WTC11 (cell line): ENCODE data around the gene IFRD2. TPM values are rescaled to one million over a fixed set of nuclear protein-coding genes. Genes with fewer than 3 reads are reported as not detected.

Experiments used
- ATAC-seq: fragments of 200-7000 bp; cut with Tn5 transposase; 2 replicates; pipeline ENCODE4 v1.10.0; 2021; ENCODE audit warnings: mild to moderate bottlenecking, moderate library complexity
- CTCF ChIA-PET: fragments of 300-600 bp; sonication (Branson Sonifier 250); formaldehyde crosslinking; loops from one replicate; lab custom pipeline; 2021; ENCODE audit warnings: antibody characterized with exemption; lab: Charles Lee
- POLR2A ChIA-PET: fragments of 350-600 bp; sonication (Branson Sonifier 250); formaldehyde crosslinking; loops from one replicate; lab custom pipeline; 2021; ENCODE audit warnings: antibody characterized with exemption; lab: Charles Lee
- DNase-seq: peaks from one replicate; pipeline ENCODE4 v3.0.0; 2021; ENCODE audit warnings: low spot score
- H3K27ac Mint-ChIP-seq: 2 replicates; pipeline ENCODE4 v1.8.0; 2021; ENCODE audit warnings: mixed read lengths
- H3K27me3 Mint-ChIP-seq: 2 replicates; pipeline ENCODE4 v1.8.0; 2021; ENCODE audit warnings: low read depth, mild to moderate bottlenecking, moderate library complexity, mixed read lengths
- H3K36me3 Mint-ChIP-seq: 2 replicates; pipeline ENCODE4 v1.8.0; 2021; ENCODE audit warnings: mixed read lengths
- H3K4me1 Mint-ChIP-seq: 2 replicates; pipeline ENCODE4 v1.8.0; 2022; ENCODE audit warnings: mixed read lengths
- H3K4me3 Mint-ChIP-seq: 2 replicates; pipeline ENCODE4 v1.8.0; 2021; ENCODE audit warnings: mild to moderate bottlenecking, moderate library complexity, mixed read lengths
- H3K9me3 Mint-ChIP-seq: 2 replicates; pipeline ENCODE4 v1.8.0; 2021; ENCODE audit warnings: mixed read lengths
- ATF1 ChIP-seq: sonication (generic); formaldehyde crosslinking; IDR thresholded peaks from 2 replicates; pipeline ENCODE4 v1.8.1; 2023; ENCODE audit warnings: mild to moderate bottlenecking, moderate library complexity, missing genetic modification reagents
- ATF3 ChIP-seq: sonication (generic); formaldehyde crosslinking; conservative IDR thresholded peaks from 2 replicates; pipeline ENCODE4 v1.8.1; 2022; ENCODE audit warnings: mild to moderate bottlenecking, missing genetic modification reagents
- CREM ChIP-seq: sonication (generic); formaldehyde crosslinking; IDR thresholded peaks from 2 replicates; pipeline ENCODE4 v1.8.1; 2022; ENCODE audit warnings: mild to moderate bottlenecking, missing genetic modification reagents, moderate library complexity
- ERG ChIP-seq: fragments of 250-450 bp; sonication (Bioruptor Pico); IDR thresholded peaks from 2 replicates; pipeline ENCODE4 v1.8.0; 2021; ENCODE audit warnings: mild to moderate bottlenecking
- HMGA2 ChIP-seq: fragments of 250-450 bp; sonication (Bioruptor Pico); IDR thresholded peaks from 2 replicates; pipeline ENCODE4 v1.4.0; 2021; ENCODE audit warnings: mild to moderate bottlenecking, moderate library complexity
- IRF1 ChIP-seq: sonication (generic); formaldehyde crosslinking; IDR thresholded peaks from 2 replicates; pipeline ENCODE4 v1.8.0; 2023; ENCODE audit warnings: missing genetic modification reagents
- JUN ChIP-seq: sonication (generic); formaldehyde crosslinking; IDR thresholded peaks from 2 replicates; pipeline ENCODE4 v1.8.0; 2023; ENCODE audit warnings: mild to moderate bottlenecking, missing genetic modification reagents
- MLX ChIP-seq: sonication (generic); formaldehyde crosslinking; IDR thresholded peaks from 2 replicates; pipeline ENCODE4 v1.8.1; 2023; ENCODE audit warnings: mild to moderate bottlenecking, missing genetic modification reagents, moderate library complexity
- NFATC4 ChIP-seq: fragments of 250-450 bp; sonication (Bioruptor Pico); IDR thresholded peaks from 2 replicates; pipeline ENCODE4 v1.9.0; 2021; ENCODE audit warnings: mild to moderate bottlenecking
- RORB ChIP-seq: fragments of 250-450 bp; sonication (Bioruptor Pico); IDR thresholded peaks from 2 replicates; pipeline ENCODE4 v1.9.0; 2021; ENCODE audit warnings: mild to moderate bottlenecking
- SMAD4 ChIP-seq: sonication (generic); formaldehyde crosslinking; IDR thresholded peaks from 2 replicates; pipeline ENCODE4 v1.8.0; 2022; ENCODE audit warnings: mild to moderate bottlenecking, missing genetic modification reagents
- SP1 ChIP-seq: sonication (generic); formaldehyde crosslinking; conservative IDR thresholded peaks from 2 replicates; pipeline ENCODE4 v1.8.1; 2022; ENCODE audit warnings: missing genetic modification reagents
- ZNF232 ChIP-seq: sonication (generic); formaldehyde crosslinking; IDR thresholded peaks from 2 replicates; pipeline ENCODE4 v1.8.0; 2022; ENCODE audit warnings: mild to moderate bottlenecking, missing genetic modification reagents
- ZNF263 ChIP-seq: sonication (generic); formaldehyde crosslinking; IDR thresholded peaks from 2 replicates; pipeline ENCODE4 v1.8.1; 2022; ENCODE audit warnings: low read depth, mild to moderate bottlenecking, moderate library complexity, missing genetic modification reagents
- ZNF317 ChIP-seq: sonication (generic); formaldehyde crosslinking; IDR thresholded peaks from 2 replicates; pipeline ENCODE4 v1.8.1; 2023; ENCODE audit warnings: low read depth, mild to moderate bottlenecking, moderate library complexity, missing genetic modification reagents, borderline replicate concordance
- ZNF416 ChIP-seq: fragments of 250-450 bp; sonication (Bioruptor Pico); IDR thresholded peaks from 2 replicates; pipeline ENCODE4 v1.9.0; 2021; ENCODE audit warnings: mild to moderate bottlenecking, inconsistent platforms
- ZNF425 ChIP-seq: fragments of 250-450 bp; sonication (Bioruptor Pico); conservative IDR thresholded peaks from 2 replicates; pipeline ENCODE4 v1.9.0; 2021; ENCODE audit warnings: mild to moderate bottlenecking
- total RNA-seq: library from RNA; stranded (reverse); gene quantifications from 3 replicates; pipeline ENCODE4 v1.2.3, GENCODE V29; 2021
- TF ChIP-seq, protein P1 (sequence below): fragments of 250-450 bp; sonication (Bioruptor Pico); IDR thresholded peaks from 2 replicates; pipeline ENCODE4 v1.9.0; 2021; ENCODE audit warnings: mild to moderate bottlenecking
- TF ChIP-seq, protein P2 (sequence below): sonication (generic); formaldehyde crosslinking; IDR thresholded peaks from 2 replicates; pipeline ENCODE4 v1.8.0; 2022; ENCODE audit warnings: mild to moderate bottlenecking, missing genetic modification reagents
- TF ChIP-seq, protein P3 (sequence below): fragments of 250-450 bp; sonication (Bioruptor Pico); IDR thresholded peaks from 2 replicates; pipeline ENCODE4 v1.9.0; 2021; ENCODE audit warnings: moderate library complexity, mild to moderate bottlenecking, inconsistent platforms, borderline replicate concordance
- TF ChIP-seq, protein P4 (sequence below): sonication (generic); formaldehyde crosslinking; IDR thresholded peaks from 2 replicates; pipeline ENCODE4 v1.8.1; 2023; ENCODE audit warnings: mild to moderate bottlenecking, missing genetic modification reagents

IFRD2 gene
- total RNA-seq, 1 experiment from 2014 or later, result 92.0 TPM

- peak overlapping the region; percentile 96 for H3K27ac Mint-ChIP-seq
- no peak for ATAC-seq
- DNase-seq, result no peak
- TF ChIP-seq MLX (CRISPR knock-in tag) (no peak), JUN (CRISPR knock-in tag) (no peak), ZNF263 (CRISPR knock-in tag) (no peak), SMAD4 (no peak), ZNF416 (CRISPR knock-in tag) (no peak), ATF1 (CRISPR knock-in tag) (no peak), ZNF425 (CRISPR knock-in tag) (no peak), ERG (no peak), IRF1 (CRISPR knock-in tag) (no peak), ZNF317 (CRISPR knock-in tag) (no peak)
- TF ChIP-seq, protein P1, sequence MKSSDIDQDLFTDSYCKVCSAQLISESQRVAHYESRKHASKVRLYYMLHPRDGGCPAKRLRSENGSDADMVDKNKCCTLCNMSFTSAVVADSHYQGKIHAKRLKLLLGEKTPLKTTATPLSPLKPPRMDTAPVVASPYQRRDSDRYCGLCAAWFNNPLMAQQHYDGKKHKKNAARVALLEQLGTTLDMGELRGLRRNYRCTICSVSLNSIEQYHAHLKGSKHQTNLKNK (CRISPR knock-in tag), result no peak
- TF ChIP-seq, protein P2, sequence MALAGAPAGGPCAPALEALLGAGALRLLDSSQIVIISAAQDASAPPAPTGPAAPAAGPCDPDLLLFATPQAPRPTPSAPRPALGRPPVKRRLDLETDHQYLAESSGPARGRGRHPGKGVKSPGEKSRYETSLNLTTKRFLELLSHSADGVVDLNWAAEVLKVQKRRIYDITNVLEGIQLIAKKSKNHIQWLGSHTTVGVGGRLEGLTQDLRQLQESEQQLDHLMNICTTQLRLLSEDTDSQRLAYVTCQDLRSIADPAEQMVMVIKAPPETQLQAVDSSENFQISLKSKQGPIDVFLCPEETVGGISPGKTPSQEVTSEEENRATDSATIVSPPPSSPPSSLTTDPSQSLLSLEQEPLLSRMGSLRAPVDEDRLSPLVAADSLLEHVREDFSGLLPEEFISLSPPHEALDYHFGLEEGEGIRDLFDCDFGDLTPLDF, result no peak
- POLR2A ChIA-PET, result interaction anchor here (1.1 to 2.5 kb wide), 5 partner anchors 15 to 61 kb away, joined by 3 to 22 read pairs (median 6); partner anchors contain the start of genes HYAL1 and SEMA3B
- peak overlapping the region; percentile 69 for H3K4me3 Mint-ChIP-seq
- no peaks in the 10 kb centered on the region for H3K27me3 Mint-ChIP-seq
- no peaks in the 10 kb centered on the region for H3K9me3 Mint-ChIP-seq
- peaks cover 2% of the 10 kb centered on the region; the same call in 1 of the 2 replicates for H3K36me3 Mint-ChIP-seq
- H3K4me1 Mint-ChIP-seq, result peaks cover 92% of the 10 kb centered on the region
- CTCF ChIA-PET, result interaction anchor here (0.9 to 6.4 kb wide), 19 partner anchors 8 to 127 kb away, joined by 3 to 88 read pairs (median 5); partner anchors contain the start of genes HYAL3 and NAA80
These were observed 50.4 kb downstream of the IFRD2 start for GRCh38 chr3:50241713-50242380.

GRCh38 chr3:50241163-50241562 is 51.1 kb downstream of the IFRD2 start:
- POLR2A ChIA-PET, result interaction anchor here (0.8 to 2.5 kb wide), 6 partner anchors 14 to 62 kb away, joined by 3 to 22 read pairs (median 5); partner anchors contain the start of genes HYAL1 and SEMA3B
- CTCF ChIA-PET, result interaction anchor here (0.8 to 6.4 kb wide), 19 partner anchors 9 to 127 kb away, joined by 3 to 88 read pairs (median 5); partner anchors contain the start of genes HYAL3 and NAA80
- H3K36me3 Mint-ChIP-seq, result peaks cover 2% of the 10 kb centered on the region; the same call in 1 of the 2 replicates
- H3K27ac Mint-ChIP-seq, result peak overlapping the region; percentile 96
- no peaks in the 10 kb centered on the region for H3K9me3 Mint-ChIP-seq
- H3K4me1 Mint-ChIP-seq, result peaks cover 86% of the 10 kb centered on the region
- no peaks in the 10 kb centered on the region for H3K27me3 Mint-ChIP-seq
- H3K4me3 Mint-ChIP-seq, result peak overlapping the region; percentile 69
- peak; percentile 95 for DNase-seq
- peak; percentile 59 for ATAC-seq
- TF ChIP-seq RORB (no peak), SP1 (CRISPR knock-in tag) (peak; percentile 82), CREM (CRISPR knock-in tag) (0 out of 2 replicates have a peak, but pooled peaks have one; percentile 18), ATF3 (CRISPR knock-in tag) (no peak), ZNF232 (CRISPR knock-in tag) (no peak), HMGA2 (CRISPR knock-in tag) (no peak), NFATC4 (CRISPR knock-in tag) (no peak)
- TF ChIP-seq, protein P3, sequence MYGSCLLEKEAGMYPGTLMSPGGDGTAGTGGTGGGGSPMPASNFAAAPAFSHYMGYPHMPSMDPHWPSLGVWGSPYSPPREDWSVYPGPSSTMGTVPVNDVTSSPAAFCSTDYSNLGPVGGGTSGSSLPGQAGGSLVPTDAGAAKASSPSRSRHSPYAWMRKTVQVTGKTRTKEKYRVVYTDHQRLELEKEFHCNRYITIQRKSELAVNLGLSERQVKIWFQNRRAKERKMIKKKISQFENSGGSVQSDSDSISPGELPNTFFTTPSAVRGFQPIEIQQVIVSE (CRISPR knock-in tag), result no peak
- TF ChIP-seq, protein P4, sequence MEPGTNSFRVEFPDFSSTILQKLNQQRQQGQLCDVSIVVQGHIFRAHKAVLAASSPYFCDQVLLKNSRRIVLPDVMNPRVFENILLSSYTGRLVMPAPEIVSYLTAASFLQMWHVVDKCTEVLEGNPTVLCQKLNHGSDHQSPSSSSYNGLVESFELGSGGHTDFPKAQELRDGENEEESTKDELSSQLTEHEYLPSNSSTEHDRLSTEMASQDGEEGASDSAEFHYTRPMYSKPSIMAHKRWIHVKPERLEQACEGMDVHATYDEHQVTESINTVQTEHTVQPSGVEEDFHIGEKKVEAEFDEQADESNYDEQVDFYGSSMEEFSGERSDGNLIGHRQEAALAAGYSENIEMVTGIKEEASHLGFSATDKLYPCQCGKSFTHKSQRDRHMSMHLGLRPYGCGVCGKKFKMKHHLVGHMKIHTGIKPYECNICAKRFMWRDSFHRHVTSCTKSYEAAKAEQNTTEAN, result no peak
